WTC11 (cell line): ENCODE measurements around the gene MAGI2. TPM values are rescaled to one million over a fixed set of nuclear protein-coding genes. Genes with fewer than 3 reads are reported as not detected.

Source experiments
- ATAC-seq: fragments of 200-7000 bp; cut with Tn5 transposase; 2 replicates; pipeline ENCODE4 v1.10.0; 2021; ENCODE audit warnings: mild to moderate bottlenecking, moderate library complexity
- CTCF ChIA-PET: fragments of 300-600 bp; sonication (Branson Sonifier 250); formaldehyde crosslinking; loops from one replicate; lab custom pipeline; 2021; ENCODE audit warnings: antibody characterized with exemption; lab: Charles Lee
- POLR2A ChIA-PET: fragments of 350-600 bp; sonication (Branson Sonifier 250); formaldehyde crosslinking; loops from one replicate; lab custom pipeline; 2021; ENCODE audit warnings: antibody characterized with exemption; lab: Charles Lee
- DNase-seq: peaks from one replicate; pipeline ENCODE4 v3.0.0; 2021; ENCODE audit warnings: low spot score
- H3K27ac Mint-ChIP-seq: 2 replicates; pipeline ENCODE4 v1.8.0; 2021; ENCODE audit warnings: mixed read lengths
- H3K27me3 Mint-ChIP-seq: 2 replicates; pipeline ENCODE4 v1.8.0; 2021; ENCODE audit warnings: low read depth, mild to moderate bottlenecking, moderate library complexity, mixed read lengths
- H3K36me3 Mint-ChIP-seq: 2 replicates; pipeline ENCODE4 v1.8.0; 2021; ENCODE audit warnings: mixed read lengths
- H3K4me1 Mint-ChIP-seq: 2 replicates; pipeline ENCODE4 v1.8.0; 2022; ENCODE audit warnings: mixed read lengths
- H3K4me3 Mint-ChIP-seq: 2 replicates; pipeline ENCODE4 v1.8.0; 2021; ENCODE audit warnings: mild to moderate bottlenecking, moderate library complexity, mixed read lengths
- H3K9me3 Mint-ChIP-seq: 2 replicates; pipeline ENCODE4 v1.8.0; 2021; ENCODE audit warnings: mixed read lengths
- ARID4B ChIP-seq: sonication (generic); formaldehyde crosslinking; IDR thresholded peaks from 2 replicates; pipeline ENCODE4 v1.8.0; 2023; ENCODE audit warnings: missing genetic modification reagents, mild to moderate bottlenecking, borderline replicate concordance
- ATF3 ChIP-seq: sonication (generic); formaldehyde crosslinking; conservative IDR thresholded peaks from 2 replicates; pipeline ENCODE4 v1.8.1; 2022; ENCODE audit warnings: mild to moderate bottlenecking, missing genetic modification reagents
- E2F4 ChIP-seq: sonication (generic); formaldehyde crosslinking; IDR thresholded peaks from 2 replicates; pipeline ENCODE4 v1.8.1; 2022; ENCODE audit warnings: low read depth, mild to moderate bottlenecking, moderate library complexity, missing genetic modification reagents, borderline replicate concordance
- ELF4 ChIP-seq: sonication (generic); formaldehyde crosslinking; IDR thresholded peaks from 2 replicates; pipeline ENCODE4 v1.8.1; 2022; ENCODE audit warnings: low read depth, mild to moderate bottlenecking, moderate library complexity, missing genetic modification reagents
- EMX1 ChIP-seq: fragments of 250-450 bp; sonication (Bioruptor Pico); IDR thresholded peaks from 2 replicates; pipeline ENCODE4 v1.8.0; 2021; ENCODE audit warnings: mild to moderate bottlenecking
- ESRRA ChIP-seq: sonication (generic); formaldehyde crosslinking; IDR thresholded peaks from 2 replicates; pipeline ENCODE4 v1.8.1; 2022; ENCODE audit warnings: mild to moderate bottlenecking, missing genetic modification reagents, borderline replicate concordance
- FOXK1 ChIP-seq: sonication (generic); formaldehyde crosslinking; IDR thresholded peaks from 2 replicates; pipeline ENCODE4 v1.8.0; 2022; ENCODE audit warnings: mild to moderate bottlenecking, moderate library complexity, missing genetic modification reagents
- GRHL2 ChIP-seq: fragments of 250-450 bp; sonication (Bioruptor Pico); IDR thresholded peaks from 2 replicates; pipeline ENCODE4 v1.8.0; 2022; ENCODE audit warnings: mild to moderate bottlenecking, moderate library complexity; ENCODE audit not compliant: insufficient replicate concordance, severe bottlenecking
- JAZF1 ChIP-seq: fragments of 250-450 bp; sonication (Bioruptor Pico); IDR thresholded peaks from 2 replicates; pipeline ENCODE4 v1.9.0; 2021; ENCODE audit warnings: moderate library complexity, mild to moderate bottlenecking, inconsistent platforms
- MLX ChIP-seq: sonication (generic); formaldehyde crosslinking; IDR thresholded peaks from 2 replicates; pipeline ENCODE4 v1.8.1; 2023; ENCODE audit warnings: mild to moderate bottlenecking, missing genetic modification reagents, moderate library complexity
- NR1H2 ChIP-seq: sonication (generic); formaldehyde crosslinking; IDR thresholded peaks from 2 replicates; pipeline ENCODE4 v1.9.0; 2021; ENCODE audit warnings: mild to moderate bottlenecking, moderate library complexity, missing genetic modification reagents
- RELA ChIP-seq: sonication (generic); formaldehyde crosslinking; IDR thresholded peaks from 2 replicates; pipeline ENCODE4 v1.8.1; 2022; ENCODE audit warnings: missing genetic modification reagents, mild to moderate bottlenecking, borderline replicate concordance
- ZNF219 ChIP-seq: sonication (generic); formaldehyde crosslinking; IDR thresholded peaks from 2 replicates; pipeline ENCODE4 v1.8.0; 2023; ENCODE audit warnings: missing genetic modification reagents, mild to moderate bottlenecking, borderline replicate concordance
- ZNF263 ChIP-seq: sonication (generic); formaldehyde crosslinking; IDR thresholded peaks from 2 replicates; pipeline ENCODE4 v1.8.1; 2022; ENCODE audit warnings: low read depth, mild to moderate bottlenecking, moderate library complexity, missing genetic modification reagents
- ZNF396 ChIP-seq: fragments of 250-450 bp; sonication (Bioruptor Pico); IDR thresholded peaks from 2 replicates; pipeline ENCODE4 v1.8.0; 2021; ENCODE audit warnings: mild to moderate bottlenecking, moderate library complexity, borderline replicate concordance
- ZNF423 ChIP-seq: fragments of 250-450 bp; sonication (Bioruptor Pico); IDR thresholded peaks from 2 replicates; pipeline ENCODE4 v2.1.2; 2022; ENCODE audit warnings: mild to moderate bottlenecking, moderate library complexity
- ZNF512 ChIP-seq: sonication (generic); formaldehyde crosslinking; IDR thresholded peaks from 2 replicates; pipeline ENCODE4 v1.8.1; 2022; ENCODE audit warnings: missing genetic modification reagents, borderline replicate concordance
- ZNF532 ChIP-seq: fragments of 250-450 bp; sonication (Bioruptor Pico); IDR thresholded peaks from 2 replicates; pipeline ENCODE4 v1.9.0; 2021; ENCODE audit warnings: mild to moderate bottlenecking, borderline replicate concordance
- total RNA-seq: library from RNA; stranded (reverse); gene quantifications from 3 replicates; pipeline ENCODE4 v1.2.3, GENCODE V29; 2021

Gene MAGI2
- total RNA-seq, 1 experiment from 2014 or later, result 26.6 TPM

- TF ChIP-seq ZNF512 (CRISPR knock-in tag) (no peak), NR1H2 (no peak), EMX1 (CRISPR knock-in tag) (no peak), ATF3 (CRISPR knock-in tag) (no peak), MLX (CRISPR knock-in tag) (no peak), ZNF532 (no peak), ELF4 (CRISPR knock-in tag) (no peak), ZNF396 (CRISPR knock-in tag) (no peak), ZNF423 (CRISPR knock-in tag) (no peak)
Measured at GRCh38 chr7:78691584-78691983, 761.9 kb downstream of the MAGI2 start (continued).

- CTCF ChIA-PET, result no interaction called here
- DNase-seq (no peak), ATAC-seq (no peak)
- Mint-ChIP-seq H3K9me3 (no peaks in the 10 kb centered on the region), H3K27me3 (no peaks in the 10 kb centered on the region), H3K27ac (no peak overlapping the region), H3K36me3 (no peaks in the 10 kb centered on the region), H3K4me1 (peaks cover 20% of the 10 kb centered on the region), H3K4me3 (no peak overlapping the region)
- POLR2A ChIA-PET, result no interaction called here
- TF ChIP-seq RELA, result no peak
- TF ChIP-seq ARID4B, result no peak
- TF ChIP-seq ZNF532, result no peak
- TF ChIP-seq JAZF1, result no peak
- no peak for TF ChIP-seq ESRRA (CRISPR knock-in tag)
- no peak for TF ChIP-seq GRHL2 (CRISPR knock-in tag)
- no peak for TF ChIP-seq E2F4
- TF ChIP-seq ZNF219, result no peak
- TF ChIP-seq ZNF263 (CRISPR knock-in tag), result no peak
- TF ChIP-seq FOXK1 (CRISPR knock-in tag), result no peak
Measured at GRCh38 chr7:78690174-78690573, 763.3 kb downstream of the MAGI2 start.
